Ecto neural progenitor cell (in vitro differentiated cells): ENCODE data around the gene VPS13A.
A peak's percentile ranks its signal among the peaks of the same experiment; 100 is the strongest.

ENCODE experiments used
- DNase-seq: peaks from one replicate; pipeline ENCODE4 v3.0.0-alpha.2; 2018; ENCODE audit warnings: low spot score

Gene VPS13A

GRCh38 chr9:77177143-77177893 lies at the start of gene VPS13A:
VPS13A (plus strand) TSS chr9:77177534; CDS start chr9:77177705, 171 bp downstream.
- DNase-seq, result peak; percentile 98

GRCh38 chr9:77128125-77128789 lies 49.1 kb upstream of the VPS13A start:
- peak; percentile 47 for DNase-seq

GRCh38 chr9:77131399-77131798 lies 45.9 kb upstream of the VPS13A start:
- no peak for DNase-seq

GRCh38 chr9:77133011-77133410 lies 44.3 kb upstream of the VPS13A start:
- no peak for DNase-seq

GRCh38 chr9:77142366-77142765 lies 35.0 kb upstream of the VPS13A start:
- no peak for DNase-seq

GRCh38 chr9:77149879-77150278 lies 27.5 kb upstream of the VPS13A start:
- no peak for DNase-seq

- no peak for DNase-seq
Observed at GRCh38 chr9:77152289-77152688, 25.0 kb upstream of the VPS13A start.

- DNase-seq, result no peak
Observed at GRCh38 chr9:77156646-77157371, 20.5 kb upstream of the VPS13A start.

- no peak for DNase-seq
Observed at GRCh38 chr9:77158772-77159513, 18.4 kb upstream of the VPS13A start.

- DNase-seq, result no peak
Observed at GRCh38 chr9:77161191-77161590, 16.1 kb upstream of the VPS13A start.

- DNase-seq, result no peak
Observed at GRCh38 chr9:77161966-77162365, 15.4 kb upstream of the VPS13A start.

GRCh38 chr9:77162366-77162765 lies 15.0 kb upstream of the VPS13A start:
- DNase-seq, result no peak

GRCh38 chr9:77163884-77164283 lies 13.4 kb upstream of the VPS13A start:
- DNase-seq, result no peak

GRCh38 chr9:77166193-77166592 lies 11.1 kb upstream of the VPS13A start:
- DNase-seq, result no peak

GRCh38 chr9:77170991-77171699 lies 6.2 kb upstream of the VPS13A start:
- no peak for DNase-seq

GRCh38 chr9:77175151-77175550 lies 2.2 kb upstream of the VPS13A start:
- no peak for DNase-seq

- no peak for DNase-seq
Observed at GRCh38 chr9:77176106-77176505, 1.2 kb upstream of the VPS13A start.

- DNase-seq, result no peak
Observed at GRCh38 chr9:77176686-77177142, 620 bp upstream of the VPS13A start.

- peak; percentile 66 for DNase-seq
Observed at GRCh38 chr9:77177894-77178794, 810 bp downstream of the VPS13A start.

GRCh38 chr9:77180056-77180455 lies 2.7 kb downstream of the VPS13A start:
- no peak for DNase-seq
